ENCODE measurements around the gene LUZP2.

LUZP2 gene

GRCh38 chr11:24572376-24572775 lies 75.5 kb downstream of the LUZP2 start:
- no peak for DNase-seq

GRCh38 chr11:24574461-24574860 lies 77.6 kb downstream of the LUZP2 start:
- DNase-seq: no peak

GRCh38 chr11:24575392-24575791 lies 78.5 kb downstream of the LUZP2 start:
- DNase-seq: no peak

- DNase-seq: no peak
Observed at GRCh38 chr11:24585192-24585591, 88.3 kb downstream of the LUZP2 start.

GRCh38 chr11:24587635-24588034 lies 90.8 kb downstream of the LUZP2 start:
- DNase-seq: no peak

- no peak for DNase-seq
Observed at GRCh38 chr11:24588081-24588480, 91.2 kb downstream of the LUZP2 start.

GRCh38 chr11:24589064-24589463 lies 92.2 kb downstream of the LUZP2 start:
- no peak for DNase-seq

GRCh38 chr11:24591283-24591682 lies 94.4 kb downstream of the LUZP2 start:
- no peak for DNase-seq

GRCh38 chr11:24592360-24592759 lies 95.5 kb downstream of the LUZP2 start:
- DNase-seq: no peak

GRCh38 chr11:24593332-24593731 lies 96.5 kb downstream of the LUZP2 start:
- DNase-seq: no peak

GRCh38 chr11:24594401-24594800 lies 97.5 kb downstream of the LUZP2 start:
- no peak for DNase-seq

GRCh38 chr11:24598641-24599040 lies 101.8 kb downstream of the LUZP2 start:
- DNase-seq: no peak

GRCh38 chr11:24609192-24610119 lies 112.6 kb downstream of the LUZP2 start:
- no peak for DNase-seq

- DNase-seq: no peak
Observed at GRCh38 chr11:24615451-24616160, 118.8 kb downstream of the LUZP2 start.

- DNase-seq: no peak
Observed at GRCh38 chr11:24617856-24618255, 121.0 kb downstream of the LUZP2 start.

- DNase-seq: no peak
Observed at GRCh38 chr11:24619900-24620299, 123.0 kb downstream of the LUZP2 start.

GRCh38 chr11:24622262-24622661 lies 125.4 kb downstream of the LUZP2 start:
- DNase-seq: no peak

GRCh38 chr11:24623121-24623520 lies 126.3 kb downstream of the LUZP2 start:
- DNase-seq: no peak

GRCh38 chr11:24624432-24624831 lies 127.6 kb downstream of the LUZP2 start:
- no peak for DNase-seq

GRCh38 chr11:24625975-24626374 lies 129.1 kb downstream of the LUZP2 start:
- no peak for DNase-seq

GRCh38 chr11:24628224-24628776 lies 131.4 kb downstream of the LUZP2 start:
- no peak for DNase-seq

GRCh38 chr11:24634606-24635160 lies 137.8 kb downstream of the LUZP2 start:
- DNase-seq: no peak

GRCh38 chr11:24635588-24636290 lies 138.9 kb downstream of the LUZP2 start:
- no peak for DNase-seq

All from stimulated activated CD4-positive, alpha-beta T cell treated with anti-CD3 and anti-CD28 coated beads, Interleukin-4, amount 100 ng/mL, for 24 hours (primary cell).